Occipital lobe (tissue), 2 donors: ENCODE data around the gene MPST. TPM values are rescaled to one million over a fixed set of nuclear protein-coding genes. Genes with fewer than 3 reads are reported as not detected.
"Not testable (repeated sequence)": the region's sequence is repeated elsewhere in the genome, so short reads cannot be mapped to it uniquely, and the experiment has no call there.

ENCODE experiments used
- DNase-seq: peaks from one replicate; lab custom pipeline; 2025; lab: John Stamatoyannopoulos, UW
- total RNA-seq: library from RNA; depleted of rRNA; stranded (reverse); fragments of >200 nt; gene quantifications from one replicate; pipeline ENCODE4 v1.2.3, GENCODE V29; 2014

The MPST gene
- total RNA-seq, result 28.1 TPM

GRCh38 chr22:37019309-37020191 is at the start of gene MPST, which contains the start of gene TST:
MPST (plus strand) TSS chr22:37019742; CDS start chr22:37019837, 95 bp downstream.
TST (minus strand) TSS chr22:37019447; CDS start chr22:37018732, 715 bp downstream.
- DNase-seq, result peak; percentile 69

GRCh38 chr22:36971341-36972125 is 48.0 kb upstream of the MPST start:
- DNase-seq, result no peak

DNA sequence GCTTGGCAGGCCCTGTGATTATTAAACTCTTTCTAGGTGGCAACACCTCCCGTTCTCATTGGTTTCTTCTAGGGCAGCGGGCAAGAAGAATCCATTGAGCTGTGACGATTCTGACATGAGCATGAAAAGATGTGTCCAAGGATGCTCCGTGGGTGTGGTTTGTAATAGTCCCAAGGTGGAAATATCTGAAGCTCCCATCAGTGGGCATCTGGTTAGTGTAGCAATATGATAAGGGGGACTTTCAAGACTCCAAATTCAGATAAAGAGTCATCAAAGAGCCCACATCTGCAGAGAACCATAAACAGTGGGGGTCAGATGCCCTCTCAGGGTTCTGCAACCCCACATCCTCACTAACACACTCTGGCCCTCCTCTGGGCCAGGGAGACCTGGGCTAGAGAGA is 42.9 kb upstream of the MPST start:
- no peak for DNase-seq

DNA sequence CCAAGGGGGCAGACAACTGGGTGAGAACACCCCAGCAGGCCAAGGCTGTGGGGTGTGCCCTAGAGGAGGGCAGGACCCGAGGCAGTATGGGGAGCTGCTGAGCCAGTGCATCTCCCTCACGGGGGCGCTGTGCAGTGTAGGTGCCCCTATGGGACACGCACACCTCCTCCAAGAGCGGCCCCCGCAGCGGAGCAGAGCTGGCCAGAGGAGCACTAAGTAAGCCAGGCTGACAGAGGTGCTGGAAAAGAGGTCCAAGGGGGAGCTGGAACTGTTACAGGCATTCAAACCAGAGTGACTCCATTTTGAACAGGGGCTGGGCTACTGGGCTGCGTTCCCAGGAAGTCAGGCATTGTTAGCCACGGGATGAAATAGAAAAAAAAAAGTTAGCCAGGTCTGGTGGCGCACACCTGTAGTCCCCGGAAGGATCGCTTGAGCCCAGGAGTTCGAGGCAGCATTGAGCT is 42.1 kb upstream of the MPST start:
- DNase-seq, result no peak

GRCh38 chr22:36977947-36978660 is 41.4 kb upstream of the MPST start:
- peak; percentile 78 for DNase-seq

DNA sequence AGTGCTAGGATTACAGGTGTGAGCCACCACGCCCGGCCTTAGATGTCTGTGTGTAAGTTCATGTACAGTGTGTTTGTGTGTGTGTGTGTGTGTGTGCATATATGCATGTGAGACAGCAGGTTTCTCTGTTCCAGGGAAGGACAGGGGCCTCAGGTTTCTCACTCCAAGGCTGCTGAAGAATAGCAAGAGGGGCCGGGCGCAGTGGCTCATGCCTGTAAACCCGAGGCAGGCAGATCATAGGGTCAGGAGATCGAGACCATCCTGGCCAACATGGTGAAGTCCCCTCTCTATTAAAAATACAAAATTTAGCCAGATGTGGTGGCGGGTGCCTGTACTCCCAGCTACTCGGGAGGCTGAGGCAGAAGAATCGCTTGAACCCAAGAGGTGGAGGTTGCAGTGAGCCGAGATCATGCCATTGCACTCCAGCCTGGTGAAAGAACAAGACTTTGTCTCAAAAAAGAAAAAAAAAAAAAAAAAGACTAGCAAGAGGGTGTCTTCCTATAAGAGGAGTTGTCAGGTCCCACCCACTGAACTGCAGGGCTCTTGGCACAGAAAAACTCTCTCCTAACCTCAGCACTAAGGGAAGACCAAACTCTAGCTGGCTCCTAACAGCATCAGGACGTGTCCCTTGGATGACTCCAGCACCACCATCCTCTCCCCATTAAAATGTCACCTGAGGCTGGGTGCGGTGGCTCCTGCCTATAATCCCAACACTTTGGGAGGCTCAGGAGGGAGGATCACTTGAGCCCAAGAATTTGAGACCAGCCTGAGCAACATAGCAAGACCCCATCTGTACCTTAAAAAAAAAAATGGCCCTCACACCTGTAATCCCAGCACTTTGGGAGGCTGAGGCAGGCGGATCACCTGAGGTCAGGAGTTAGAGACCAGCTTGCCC is 40.3 kb upstream of the MPST start:
- no peak for DNase-seq

- no peak for DNase-seq
Observed at GRCh38 chr22:36981247-36981775, 38.2 kb upstream of the MPST start.

DNA sequence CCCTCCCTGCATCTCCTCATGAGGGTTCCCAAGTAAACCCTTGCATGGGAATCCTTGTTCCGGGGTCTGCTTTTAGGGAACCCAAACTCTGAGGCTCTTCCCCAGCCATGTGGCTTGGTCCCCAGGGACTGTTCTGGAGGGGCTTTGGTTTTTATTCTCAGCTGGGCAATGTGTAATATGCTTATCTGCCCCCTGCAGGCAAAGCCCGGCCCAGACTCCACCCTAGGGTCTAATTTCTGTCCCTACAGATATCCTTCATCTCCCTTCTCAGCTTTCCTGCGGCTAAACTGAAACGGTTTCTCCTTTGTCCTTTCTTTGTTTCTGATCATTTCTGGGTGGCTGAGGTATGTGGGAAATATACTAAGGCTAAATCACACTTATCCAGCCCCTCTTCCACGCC is 37.4 kb upstream of the MPST start:
- DNase-seq, result no peak

- no peak for DNase-seq
Observed at GRCh38 chr22:36985211-36985889, 34.2 kb upstream of the MPST start.

GRCh38 chr22:36986242-36986821 is 33.2 kb upstream of the MPST start:
- DNase-seq, result no peak

GRCh38 chr22:36988075-36988832 is 31.3 kb upstream of the MPST start:
- no peak for DNase-seq

DNA sequence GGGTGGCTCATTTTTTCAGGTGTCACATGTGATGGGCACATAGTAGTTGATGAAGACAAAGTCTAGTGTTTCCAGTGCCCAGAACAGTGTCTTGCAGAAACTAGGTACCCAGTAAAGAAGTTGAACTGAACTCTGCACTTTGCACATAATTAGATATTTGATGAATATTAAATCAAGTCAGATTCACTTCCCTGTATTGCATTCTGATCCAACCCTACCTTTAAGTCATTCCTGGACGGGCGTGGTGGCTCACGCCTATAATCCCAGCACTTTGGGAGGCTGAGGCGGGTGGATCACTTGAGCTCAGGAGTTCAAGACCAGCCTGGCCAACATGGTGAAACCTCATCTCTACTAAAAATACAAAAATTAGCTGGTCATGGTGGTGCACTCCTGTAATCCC is 30.5 kb upstream of the MPST start:
- not testable (repeated sequence) for DNase-seq

DNA sequence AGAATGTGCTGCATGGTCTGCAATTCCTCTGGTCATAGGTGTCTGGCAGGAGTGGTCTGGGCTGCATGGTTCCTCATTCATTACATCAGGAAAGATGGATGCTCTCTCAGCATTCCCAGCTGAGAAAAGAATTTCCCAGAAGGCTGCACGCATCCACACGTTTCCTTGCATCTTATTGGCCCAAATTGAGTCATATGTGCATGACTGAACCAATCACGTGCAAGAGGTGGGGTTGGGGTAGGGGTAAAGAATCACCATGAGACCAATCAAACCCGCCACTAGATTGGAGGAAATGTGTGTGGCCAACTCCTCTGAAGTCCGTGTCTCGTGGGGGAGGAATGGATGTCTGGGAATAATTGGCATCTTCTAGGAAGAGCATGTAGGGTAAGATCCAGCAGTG is 29.1 kb upstream of the MPST start:
- DNase-seq, result no peak

DNA sequence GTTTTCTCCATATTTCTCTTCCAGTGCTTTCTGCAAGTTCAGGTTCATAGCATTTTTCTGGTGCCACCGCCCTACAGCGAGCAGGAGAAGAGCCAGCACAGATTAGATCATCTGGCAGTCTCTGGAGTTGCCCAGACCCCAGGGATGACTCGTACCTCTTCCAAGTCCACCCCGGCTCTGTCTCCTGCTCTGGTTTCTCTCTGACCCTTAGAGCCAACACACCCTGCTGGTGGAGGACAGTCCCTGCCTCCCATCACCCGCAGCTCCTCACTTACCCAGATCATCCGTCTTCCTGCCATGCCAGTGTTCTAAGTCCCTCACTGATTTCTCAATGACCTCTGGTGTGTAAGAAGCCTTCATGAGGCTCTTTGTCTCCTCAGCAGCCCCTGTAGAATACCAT is 28.3 kb upstream of the MPST start:
- no peak for DNase-seq

GRCh38 chr22:36997746-36998145 is 21.8 kb upstream of the MPST start:
- DNase-seq, result no peak

DNA sequence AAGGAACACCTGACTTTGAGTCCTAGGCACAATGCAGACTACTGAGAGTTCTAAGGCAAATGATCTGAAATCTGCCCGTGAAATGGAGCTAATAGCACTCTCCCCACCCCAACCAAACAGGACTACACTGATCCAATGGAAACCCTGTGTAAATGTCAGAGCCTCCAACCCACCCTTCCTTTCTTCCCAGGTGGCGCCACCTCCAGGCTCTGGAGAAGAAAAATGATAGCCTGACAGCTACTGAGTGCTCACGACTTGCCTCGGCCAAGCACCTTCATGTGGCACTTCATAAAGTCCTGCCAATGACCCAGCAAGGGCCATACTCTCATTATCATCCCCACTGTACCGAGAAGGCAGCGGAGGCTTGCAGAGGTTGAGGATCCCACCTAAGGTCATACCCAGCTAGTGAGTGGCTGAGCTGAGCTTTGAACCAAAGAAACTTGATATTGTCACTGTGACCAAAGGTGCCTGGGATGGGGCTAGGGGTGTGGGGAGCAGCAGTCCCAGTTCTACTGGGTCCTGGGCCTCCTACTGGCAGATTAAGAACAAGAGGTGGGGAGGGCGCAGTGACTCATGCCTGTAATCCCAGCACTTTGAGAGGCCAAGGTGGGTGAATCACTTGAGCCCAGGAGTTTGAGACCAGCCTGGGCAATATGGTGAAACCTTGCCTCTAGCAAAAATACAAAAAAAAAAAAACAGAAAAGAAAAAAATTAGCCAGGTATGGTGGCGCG is 20.8 kb upstream of the MPST start:
- no peak for DNase-seq

- DNase-seq, result no peak
Observed at GRCh38 chr22:36999463-36999862, 20.1 kb upstream of the MPST start.
